Brain microvascular endothelial cell (primary cell): ENCODE measurements around the gene CBLB.

Experiments used
- DNase-seq: peaks from one replicate; pipeline ENCODE4 v3.0.0-alpha.2; 2020
- H3K27ac ChIP-seq: fragments of 250-450 bp; sonication (Bioruptor Pico); 2 replicates; pipeline ENCODE4 v1.5.1; 2020; ENCODE audit warnings: mild to moderate bottlenecking, moderate library complexity
- H3K27me3 ChIP-seq: fragments of 250-450 bp; sonication (Bioruptor Pico); replicated peaks from 2 replicates; pipeline ENCODE4 v1.5.1; 2020; ENCODE audit warnings: mild to moderate bottlenecking
- H3K36me3 ChIP-seq: fragments of 250-450 bp; sonication (Bioruptor Pico); replicated peaks from 2 replicates; pipeline ENCODE4 v1.5.1; 2020; ENCODE audit warnings: mild to moderate bottlenecking
- H3K4me3 ChIP-seq: 2 replicates; pipeline ENCODE4 v1.5.1; 2011; ENCODE audit warnings: low read depth, mild to moderate bottlenecking, control low read depth, low read length, moderate library complexity
- CTCF ChIP-seq: IDR thresholded peaks from 2 replicates; pipeline ENCODE4 v1.5.1; 2011; ENCODE audit warnings: low read depth, mild to moderate bottlenecking, moderate library complexity, low read length, control low read depth, inconsistent platforms; ENCODE audit errors: missing control alignments
- in situ Hi-C: cut with HindIII; loops from 2 replicates; pipeline ENCODE4 v1.10.0; 2017; ENCODE audit warnings: low sequenced_read_pairs, low pct_ligation_motif_present

CBLB gene

GRCh38 chr3:105722943-105723556 is 145.8 kb downstream of the CBLB start:
- Histone ChIP-seq H3K4me3 (no peak overlapping the region), H3K27me3 (no peaks in the 10 kb centered on the region)
- in situ Hi-C loops = no loop called here

GRCh38 chr3:105719791-105720190 is 149.0 kb downstream of the CBLB start:
- in situ Hi-C loops = no loop called here
- Histone ChIP-seq H3K4me3 (no peak overlapping the region), H3K27me3 (no peaks in the 10 kb centered on the region), H3K27ac (no peak overlapping the region), H3K36me3 (peaks cover 20% of the 10 kb centered on the region)
- no peak for DNase-seq
- TF ChIP-seq CTCF = no peak

More at GRCh38 chr3:105722943-105723556, 145.8 kb downstream of the CBLB start:
- no peak overlapping the region for H3K27ac ChIP-seq
- peaks cover 25% of the 10 kb centered on the region for H3K36me3 ChIP-seq
- no peak for TF ChIP-seq CTCF
- no peak for DNase-seq

- Histone ChIP-seq H3K4me3 (no peak overlapping the region), H3K36me3 (peaks cover 23% of the 10 kb centered on the region), H3K27me3 (no peaks in the 10 kb centered on the region), H3K27ac (peak overlapping the region; percentile 69)
- no peak for TF ChIP-seq CTCF
- in situ Hi-C loops = no loop called here
- peak; percentile 85 for DNase-seq
These were observed 153.4 kb downstream of the CBLB start for GRCh38 chr3:105715372-105715771.

GRCh38 chr3:105714453-105714852 is 154.4 kb downstream of the CBLB start:
- Histone ChIP-seq H3K4me3 (no peak overlapping the region), H3K27ac (no peak overlapping the region), H3K36me3 (peaks cover 16% of the 10 kb centered on the region), H3K27me3 (no peaks in the 10 kb centered on the region)
- in situ Hi-C loops = no loop called here
- DNase-seq = no peak
- no peak for TF ChIP-seq CTCF

DNA sequence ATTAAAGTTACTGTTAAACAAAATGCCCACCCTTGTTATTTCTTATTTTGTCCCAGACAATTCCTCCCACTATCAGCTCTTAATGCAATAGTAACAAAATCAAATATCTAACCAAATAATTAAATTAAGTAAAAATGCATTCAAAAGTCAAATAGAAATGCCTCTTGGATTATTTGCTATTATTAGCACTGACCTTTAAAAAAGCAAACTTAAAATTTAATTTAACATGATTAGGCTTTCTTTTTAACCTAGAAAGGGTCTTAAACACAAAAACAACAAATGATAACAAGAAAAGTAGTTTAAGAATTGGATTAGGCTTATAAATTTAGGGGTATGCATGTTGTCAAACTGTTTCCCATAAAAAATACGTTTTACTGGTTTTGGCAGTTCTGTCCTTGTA is 159.8 kb downstream of the CBLB start:
- DNase-seq = no peak
- TF ChIP-seq CTCF = no peak
- in situ Hi-C loops = no loop called here
- no peaks in the 10 kb centered on the region for H3K36me3 ChIP-seq
- H3K27me3 ChIP-seq = no peaks in the 10 kb centered on the region
- H3K4me3 ChIP-seq = no peak overlapping the region
- H3K27ac ChIP-seq = no peak overlapping the region

GRCh38 chr3:105707009-105707408 is 161.8 kb downstream of the CBLB start:
- in situ Hi-C loops = no loop called here
- no peak for DNase-seq
- Histone ChIP-seq H3K4me3 (no peak overlapping the region), H3K27me3 (no peaks in the 10 kb centered on the region), H3K36me3 (peaks cover 2% of the 10 kb centered on the region), H3K27ac (no peak overlapping the region)
- no peak for TF ChIP-seq CTCF
